GM12872 (cell line): ENCODE data around the gene TMX2.

Experiments
- TF ChIP-seq, protein P1 (sequence below): IDR thresholded peaks from 3 replicates; pipeline ENCODE4 v1.5.1; 2011; ENCODE audit warnings: low read depth, mild to moderate bottlenecking, low read length, moderate library complexity; ENCODE audit not compliant: insufficient read depth

The TMX2 gene

GRCh38 chr11:57762235-57762861, 50.0 kb downstream of the TMX2 start:
- TF ChIP-seq, protein P1, sequence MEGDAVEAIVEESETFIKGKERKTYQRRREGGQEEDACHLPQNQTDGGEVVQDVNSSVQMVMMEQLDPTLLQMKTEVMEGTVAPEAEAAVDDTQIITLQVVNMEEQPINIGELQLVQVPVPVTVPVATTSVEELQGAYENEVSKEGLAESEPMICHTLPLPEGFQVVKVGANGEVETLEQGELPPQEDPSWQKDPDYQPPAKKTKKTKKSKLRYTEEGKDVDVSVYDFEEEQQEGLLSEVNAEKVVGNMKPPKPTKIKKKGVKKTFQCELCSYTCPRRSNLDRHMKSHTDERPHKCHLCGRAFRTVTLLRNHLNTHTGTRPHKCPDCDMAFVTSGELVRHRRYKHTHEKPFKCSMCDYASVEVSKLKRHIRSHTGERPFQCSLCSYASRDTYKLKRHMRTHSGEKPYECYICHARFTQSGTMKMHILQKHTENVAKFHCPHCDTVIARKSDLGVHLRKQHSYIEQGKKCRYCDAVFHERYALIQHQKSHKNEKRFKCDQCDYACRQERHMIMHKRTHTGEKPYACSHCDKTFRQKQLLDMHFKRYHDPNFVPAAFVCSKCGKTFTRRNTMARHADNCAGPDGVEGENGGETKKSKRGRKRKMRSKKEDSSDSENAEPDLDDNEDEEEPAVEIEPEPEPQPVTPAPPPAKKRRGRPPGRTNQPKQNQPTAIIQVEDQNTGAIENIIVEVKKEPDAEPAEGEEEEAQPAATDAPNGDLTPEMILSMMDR: no peak

DNA sequence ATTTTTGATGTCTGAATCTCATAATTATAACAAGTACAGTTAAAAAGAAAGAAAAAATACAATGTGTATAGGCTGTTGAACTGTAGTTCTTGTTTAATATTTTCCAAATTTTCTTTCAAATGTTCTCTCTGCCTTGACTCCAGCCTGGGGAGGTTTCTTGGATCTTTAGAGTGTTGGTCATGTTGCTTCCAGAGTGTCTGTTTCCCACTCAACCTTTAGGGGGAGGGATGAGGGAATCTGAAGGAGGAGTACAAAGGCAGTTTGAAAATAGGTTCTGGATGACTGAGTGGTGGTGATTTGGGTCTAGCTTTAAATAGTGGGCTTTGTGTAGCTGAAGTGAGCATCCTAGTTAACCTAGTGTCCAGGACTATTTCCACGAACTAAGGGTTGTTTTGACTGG, 51.2 kb downstream of the TMX2 start:
- TF ChIP-seq, protein P1: no peak

- TF ChIP-seq, protein P1: no peak
Observed at GRCh38 chr11:57764021-57764420, 51.6 kb downstream of the TMX2 start.

DNA sequence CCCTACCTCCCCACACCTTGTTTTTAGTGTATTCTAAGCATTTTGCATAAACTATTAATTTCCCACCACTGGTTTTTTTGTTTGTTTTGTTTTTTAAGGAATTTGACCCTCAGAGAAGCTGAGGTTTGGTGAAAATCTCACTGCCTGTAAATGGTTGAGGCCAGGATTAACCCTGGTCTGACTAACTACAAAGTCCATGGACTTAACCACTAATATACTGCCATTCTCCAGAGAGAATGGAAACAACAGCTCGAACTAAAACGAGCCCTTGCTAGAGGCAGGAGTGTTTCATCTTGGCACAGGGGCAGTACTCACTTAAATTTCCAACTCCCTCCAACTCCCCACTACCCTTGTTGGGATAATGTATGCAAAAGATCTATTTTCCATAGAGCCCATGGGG, 52.2 kb downstream of the TMX2 start:
- TF ChIP-seq, protein P1: no peak

DNA sequence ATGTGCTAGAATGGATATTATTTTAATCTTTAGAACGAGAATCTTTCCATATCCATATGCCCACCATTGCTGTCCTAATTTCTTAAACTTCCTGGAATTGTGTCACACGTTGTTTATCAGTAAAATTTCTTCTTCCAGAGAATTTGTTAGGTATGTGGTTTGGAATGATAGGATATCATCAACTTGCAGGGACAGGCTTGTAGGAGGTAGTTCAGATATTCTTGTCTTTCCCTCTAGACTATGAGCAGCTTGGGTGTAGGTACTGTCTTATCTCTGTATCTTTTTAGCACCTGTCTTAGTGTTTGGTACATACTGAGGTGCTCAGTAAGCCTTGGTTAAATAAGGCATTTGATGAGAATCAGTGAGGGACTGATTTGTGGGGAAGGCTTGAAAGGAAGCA, 52.6 kb downstream of the TMX2 start:
- TF ChIP-seq, protein P1: no peak

- TF ChIP-seq, protein P1: no peak
Observed at GRCh38 chr11:57770793-57771192, 58.4 kb downstream of the TMX2 start.

DNA sequence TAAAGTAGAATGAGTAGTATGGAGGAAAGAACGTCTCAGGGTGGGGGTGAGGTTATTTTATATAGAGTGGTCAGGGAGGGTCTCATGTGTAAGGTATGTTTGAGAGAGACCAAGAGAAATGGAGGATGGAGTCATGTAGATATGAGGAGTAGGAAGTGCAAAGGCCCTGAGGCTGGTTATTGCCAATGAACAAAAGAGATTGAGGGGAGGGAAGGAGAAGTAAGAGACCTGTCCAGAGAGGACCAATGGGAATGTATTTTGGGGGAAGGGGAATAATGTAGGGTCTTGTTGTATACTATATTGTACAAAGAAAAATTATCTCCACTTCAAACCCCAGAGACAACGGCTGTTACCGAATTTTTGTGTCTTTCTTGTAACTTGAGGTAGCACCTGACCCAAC, 59.0 kb downstream of the TMX2 start:
- TF ChIP-seq, protein P1: no peak
